ENCODE results near the gene SPOCK1. TPM values are rescaled to one million over a fixed set of nuclear protein-coding genes. Genes with fewer than 3 reads are reported as not detected.

Gene SPOCK1
- total and polyA plus RNA-seq, 2 of the 13 experiments (the other 11 are each of a cell fraction or from before 2014, with no cell fraction given) = 0.18 to 0.29 TPM

- no peaks in the 10 kb centered on the region for H3K36me3 ChIP-seq (replicated peaks in 1 of 2; ENCODE audit: control insufficient read depth in 1 of 2, insufficient read depth in 2 of 2, low read length in 2 of 2)
- in situ Hi-C loops (cut with HindIII; ENCODE audit: extremely low pct_ligation_motif_present, low pct_unique_long_range_greater_than_20kb) (no loop called here), intact Hi-C loops (cut with micrococcal nuclease; ENCODE audit: unreplicated experiment) (no loop called here)
- no peak for DNase-seq (ENCODE audit: low spot score)
- no peak overlapping the region for H2AFZ ChIP-seq (ENCODE audit: low read length)
- CTCF ChIA-PET (ENCODE audit: low intra/inter-chr PET ratio, low total read pairs) = no interaction called here
- WGBS (ENCODE audit: low lambda C conversion rate) = 3% methylated on average over 5 of the region's 5 CpGs
- TF ChIP-seq ZNF567 (CRISPR knock-in tag; IDR thresholded peaks at IDR 0.05; ENCODE audit: borderline replicate concordance) = no peak
- TF ChIP-seq ZKSCAN5 (CRISPR knock-in tag; IDR thresholded peaks at IDR 0.05) = no peak
- no peak for TF ChIP-seq THAP7 (CRISPR knock-in tag; IDR thresholded peaks at IDR 0.05)
- no peak for TF ChIP-seq ZFAT (CRISPR knock-in tag; conservative IDR thresholded peaks at IDR 0.05)
- no peak for TF ChIP-seq DPF2 (CRISPR knock-in tag; IDR thresholded peaks at IDR 0.05; ENCODE audit: borderline replicate concordance, low read depth)
- TF ChIP-seq MATR3 (CRISPR knock-in tag; IDR thresholded peaks at IDR 0.05) = no peak
- no peak for TF ChIP-seq TCF7L2 (IDR thresholded peaks at IDR 0.05; ENCODE audit: low read depth, low read length)
- TF ChIP-seq MTERF4 (CRISPR knock-in tag; IDR thresholded peaks at IDR 0.05) = no peak
- no peak for TF ChIP-seq MAFG (CRISPR knock-in tag; IDR thresholded peaks at IDR 0.05)
- TF ChIP-seq TRIM22 (IDR thresholded peaks at IDR 0.05) = no peak
- no peak for TF ChIP-seq PITX1 (CRISPR knock-in tag; IDR thresholded peaks at IDR 0.05)
- no peak for TF ChIP-seq ZBTB21 (CRISPR knock-in tag; IDR thresholded peaks at IDR 0.05)
- TF ChIP-seq SAP130 (CRISPR knock-in tag; IDR thresholded peaks at IDR 0.05; ENCODE audit: low read depth) = no peak
- no peak for TF ChIP-seq ZNF570 (CRISPR knock-in tag; IDR thresholded peaks at IDR 0.05; ENCODE audit: borderline replicate concordance)
- no peak for TF ChIP-seq PRMT3 (CRISPR knock-in tag; IDR thresholded peaks at IDR 0.05; ENCODE audit: borderline replicate concordance, low read depth)
- no peak for TF ChIP-seq STAG1 (CRISPR knock-in tag; IDR thresholded peaks at IDR 0.05)
- H3K27me3 ChIP-seq (ENCODE audit: control insufficient read depth in 1 of 2, insufficient read depth in 2 of 2, low read length in 2 of 2) = no peaks in the 10 kb centered on the region
- H3K4me2 ChIP-seq (ENCODE audit: low read depth, low read length) = no peak overlapping the region
- H3K9ac ChIP-seq (ENCODE audit: insufficient read depth, low read depth, low read length) = no peak overlapping the region
- ATAC-seq = no peak; the same call in 2 of the 3 replicates
- no peaks in the 10 kb centered on the region for H3K79me2 ChIP-seq (ENCODE audit: insufficient read depth, low read length)
- H3K4me1 ChIP-seq (ENCODE audit: insufficient read depth, low read length) = no peaks in the 10 kb centered on the region
- POLR2A ChIA-PET = no interaction called here
- no peaks in the 10 kb centered on the region for H4K20me1 ChIP-seq (ENCODE audit: insufficient read depth, low read length)
- no peak overlapping the region for H3K27ac ChIP-seq (ENCODE audit: extremely low read length, insufficient read depth, low read length)
- BruUV-seq (replicated peaks) = no TSS peak
- FAIRE-seq = no peak
- no peak overlapping the region for H3K4me3 ChIP-seq (replicated peaks in 1 of 3; ENCODE audit: insufficient read depth in 1 of 3, low read depth in 2 of 3, low read length in 3 of 3)
- no peaks in the 10 kb centered on the region for H3K9me3 ChIP-seq (ENCODE audit: low read length)
Observed at GRCh38 chr5:137282216-137282615, 216.9 kb downstream of the SPOCK1 start.
